Spleen (tissue), 7 donors: Measurements from ENCODE around the gene SNRPD3.

ENCODE experiments used
- CTCF ChIP-seq, 11 experiments: fragments of 200-600 bp in 7 of 11; fragments of 450-650 bp in 4 of 11; sonication (generic) in 4 of 11; IDR thresholded peaks in 8 of 11; conservative IDR thresholded peaks in 3 of 11; 1 replicate in 7 of 11; 2 replicates in 4 of 11; pipeline versions ENCODE4 v1.4.0 to v1.8.0; 2016 to 2021; ENCODE audit warnings: antibody characterized with exemption in 11 of 11, inconsistent platforms in 4 of 11, mild to moderate bottlenecking in 1 of 11
- POLR2A ChIP-seq, 3 donors: fragments of 450-650 bp; IDR thresholded peaks; one replicate each; pipeline ENCODE4 v1.5.1; 2017; ENCODE audit warnings: antibody characterized with exemption in 3 of 3, mild to moderate bottlenecking in 1 of 3
- donor health status: DM: no; HTN: no; CAD: no; lungs with moderate emphysema.
- donor health status: DM: no; HTN: no; CAD: no.
- donor health status: DM: no; HTN: no; CAD: no.

GRCh38 chr22:24540470-24540869 lies 15.3 kb upstream of the SNRPD3 start:
- no peak for TF ChIP-seq CTCF (IDR thresholded peaks at IDR 0.05 in 8 of 11, conservative IDR thresholded peaks at IDR 0.05 in 3 of 11)
- no peak for TF ChIP-seq POLR2A (IDR thresholded peaks at IDR 0.05)
